Upper lobe of left lung (tissue), 4 donors: Measurements from ENCODE around the gene TMCO4.

ENCODE experiments used
- POLR2A ChIP-seq, 4 donors: fragments of 450-650 bp; IDR thresholded peaks; one replicate each; pipeline ENCODE4 v1.5.1; 2016 to 2017; ENCODE audit warnings: antibody characterized with exemption in 4 of 4, mild to moderate bottlenecking in 2 of 4
- POLR2AphosphoS5 ChIP-seq, 2 donors: sonication (generic); formaldehyde crosslinking; IDR thresholded peaks; one replicate each; pipeline ENCODE4 v1.5.1; 2017; ENCODE audit warnings: antibody characterized with exemption in 2 of 2

- TF ChIP-seq POLR2A (IDR thresholded peaks at IDR 0.05), result no peak
- TF ChIP-seq POLR2AphosphoS5 (IDR thresholded peaks at IDR 0.05), result no peak
These were observed 145.3 kb downstream of the TMCO4 start for GRCh38 chr1:19654386-19654785.
